Neural progenitor cell (in vitro differentiated cells): ENCODE measurements around the gene PTPRN2.

Experiments used
- EZH2phosphoT487 ChIP-seq: fragments of 200-600 bp; sonication (generic); IDR thresholded peaks from 2 replicates; pipeline ENCODE4 v1.6.1; 2017; ENCODE audit warnings: antibody characterized with exemption
- TF ChIP-seq, protein P1 (sequence below): fragments of 200-600 bp; sonication (generic); IDR thresholded peaks from 2 replicates; pipeline ENCODE4 v1.5.1; 2017; ENCODE audit warnings: antibody characterized with exemption, mild to moderate bottlenecking

GRCh38 chr7:158351051-158351450 lies 236.6 kb downstream of the PTPRN2 start:
- no peak for TF ChIP-seq EZH2phosphoT487
- TF ChIP-seq, protein P1, sequence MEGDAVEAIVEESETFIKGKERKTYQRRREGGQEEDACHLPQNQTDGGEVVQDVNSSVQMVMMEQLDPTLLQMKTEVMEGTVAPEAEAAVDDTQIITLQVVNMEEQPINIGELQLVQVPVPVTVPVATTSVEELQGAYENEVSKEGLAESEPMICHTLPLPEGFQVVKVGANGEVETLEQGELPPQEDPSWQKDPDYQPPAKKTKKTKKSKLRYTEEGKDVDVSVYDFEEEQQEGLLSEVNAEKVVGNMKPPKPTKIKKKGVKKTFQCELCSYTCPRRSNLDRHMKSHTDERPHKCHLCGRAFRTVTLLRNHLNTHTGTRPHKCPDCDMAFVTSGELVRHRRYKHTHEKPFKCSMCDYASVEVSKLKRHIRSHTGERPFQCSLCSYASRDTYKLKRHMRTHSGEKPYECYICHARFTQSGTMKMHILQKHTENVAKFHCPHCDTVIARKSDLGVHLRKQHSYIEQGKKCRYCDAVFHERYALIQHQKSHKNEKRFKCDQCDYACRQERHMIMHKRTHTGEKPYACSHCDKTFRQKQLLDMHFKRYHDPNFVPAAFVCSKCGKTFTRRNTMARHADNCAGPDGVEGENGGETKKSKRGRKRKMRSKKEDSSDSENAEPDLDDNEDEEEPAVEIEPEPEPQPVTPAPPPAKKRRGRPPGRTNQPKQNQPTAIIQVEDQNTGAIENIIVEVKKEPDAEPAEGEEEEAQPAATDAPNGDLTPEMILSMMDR, result no peak
